Suppressor macrophage treated with lipopolysaccharide for 1 hour (primary cell): ENCODE measurements around the gene CYTH1.
A peak's percentile ranks its signal among the peaks of the same experiment; 100 is the strongest.

Experiments
- DNase-seq, 3 donors: peaks; one replicate each; pipeline ENCODE4 v3.0.0-alpha.2; 2020 to 2022

Gene CYTH1

DNA sequence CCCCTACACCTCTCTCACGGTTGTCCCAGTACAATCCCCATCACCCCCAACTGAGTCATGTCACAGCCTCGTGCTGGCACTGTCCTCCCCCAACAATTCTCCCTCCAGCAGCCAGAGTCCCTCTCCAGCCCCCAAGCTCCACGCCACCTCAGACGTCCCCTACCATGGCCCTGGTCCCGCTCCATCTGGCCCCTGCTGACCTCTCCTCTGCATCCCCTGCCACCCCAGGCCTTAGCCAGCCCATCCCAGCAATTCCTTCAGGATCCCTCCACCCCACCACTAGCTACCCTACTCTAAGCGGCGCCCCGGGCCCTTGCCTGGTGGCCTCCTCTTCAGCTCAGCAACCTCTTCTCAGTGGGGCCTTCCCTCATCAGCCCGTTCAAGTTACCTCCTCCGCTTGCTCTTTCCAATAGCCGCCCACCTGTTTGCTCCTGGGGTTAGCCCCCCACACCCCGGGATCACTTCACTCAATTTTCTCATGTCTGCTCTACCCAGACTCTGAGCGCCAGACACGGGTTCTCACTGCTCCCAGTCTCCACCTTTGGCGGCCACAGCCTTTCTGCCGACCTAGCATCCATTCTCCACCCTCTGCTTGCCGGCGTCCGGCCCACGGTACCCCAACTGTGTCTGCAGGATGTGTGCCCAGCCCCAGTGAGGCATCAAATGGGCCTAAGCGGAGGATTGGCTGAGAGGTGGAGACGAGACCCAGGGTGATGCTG, 112.7 kb downstream of the CYTH1 start:
- no peak for DNase-seq

GRCh38 chr17:78668847-78669246, 113.2 kb downstream of the CYTH1 start:
- DNase-seq = no peak

- DNase-seq = no peak
Measured at GRCh38 chr17:78667741-78668640, 114.1 kb downstream of the CYTH1 start.

DNA sequence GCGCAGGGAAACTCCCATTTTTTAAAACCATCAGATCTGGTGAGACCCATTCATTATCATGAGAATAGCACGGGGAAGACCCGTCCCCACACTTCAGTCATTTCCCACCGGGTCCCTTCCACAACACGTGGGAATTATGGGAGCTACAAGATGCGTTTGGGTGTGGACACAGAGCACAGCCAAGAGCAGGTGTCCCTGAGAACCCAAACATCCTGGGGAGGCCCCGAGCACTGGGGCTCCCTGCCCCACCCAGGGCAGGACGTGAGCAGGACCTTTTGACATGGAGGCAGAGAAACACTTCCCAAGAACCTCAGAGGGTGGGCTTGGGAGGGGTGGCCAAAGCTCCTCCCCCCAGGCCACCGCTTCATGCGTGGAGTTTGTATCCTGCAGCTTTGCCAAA, 115.0 kb downstream of the CYTH1 start:
- no peak for DNase-seq

DNA sequence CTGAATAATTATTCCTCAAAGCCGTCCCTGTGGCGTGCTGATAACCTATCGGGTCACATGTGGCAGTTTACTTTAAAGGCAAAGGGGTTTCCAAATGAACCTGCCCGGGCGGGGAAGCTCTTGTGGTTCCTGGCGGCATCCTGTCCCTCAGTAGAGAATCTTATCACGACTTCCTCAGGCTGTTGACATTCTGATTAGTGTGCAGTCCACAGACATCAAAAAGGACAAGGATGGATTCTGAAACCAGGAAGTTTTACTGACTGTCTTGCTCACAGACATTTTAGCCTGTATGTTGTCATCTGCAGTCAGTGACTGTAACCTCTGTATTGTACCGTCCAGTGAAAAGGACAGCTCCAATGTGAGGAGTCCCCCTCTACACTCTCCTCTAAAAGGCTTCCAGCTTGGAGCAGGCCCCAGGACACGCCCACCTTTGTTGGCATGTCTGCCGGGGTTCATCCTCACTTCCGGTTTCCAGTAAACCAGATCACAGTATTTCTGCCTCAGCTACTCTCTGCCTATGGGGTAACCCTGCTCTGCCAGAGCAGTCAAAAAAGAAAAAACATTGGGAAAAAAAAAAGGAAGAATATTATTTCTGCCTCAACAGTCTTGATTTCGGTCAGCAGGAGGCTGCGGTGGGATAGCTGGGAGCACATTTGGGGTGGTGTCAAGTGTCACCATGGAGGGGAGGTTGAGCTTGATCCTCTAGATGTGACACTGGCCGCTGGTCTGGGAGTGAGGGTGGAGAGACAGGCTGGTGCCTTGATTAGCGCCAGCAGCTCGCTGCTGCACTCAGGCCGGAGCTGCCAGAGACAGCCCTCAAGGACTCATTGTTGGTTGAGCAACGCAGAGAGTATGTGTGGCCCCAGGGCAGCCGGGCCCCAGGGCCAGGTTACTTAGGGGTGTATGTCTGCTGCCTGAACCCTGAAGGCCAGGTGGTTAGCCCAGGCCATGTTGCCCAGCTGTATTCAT, 115.8 kb downstream of the CYTH1 start:
- peak; percentile 72 to 82 (median 76) for DNase-seq

DNA sequence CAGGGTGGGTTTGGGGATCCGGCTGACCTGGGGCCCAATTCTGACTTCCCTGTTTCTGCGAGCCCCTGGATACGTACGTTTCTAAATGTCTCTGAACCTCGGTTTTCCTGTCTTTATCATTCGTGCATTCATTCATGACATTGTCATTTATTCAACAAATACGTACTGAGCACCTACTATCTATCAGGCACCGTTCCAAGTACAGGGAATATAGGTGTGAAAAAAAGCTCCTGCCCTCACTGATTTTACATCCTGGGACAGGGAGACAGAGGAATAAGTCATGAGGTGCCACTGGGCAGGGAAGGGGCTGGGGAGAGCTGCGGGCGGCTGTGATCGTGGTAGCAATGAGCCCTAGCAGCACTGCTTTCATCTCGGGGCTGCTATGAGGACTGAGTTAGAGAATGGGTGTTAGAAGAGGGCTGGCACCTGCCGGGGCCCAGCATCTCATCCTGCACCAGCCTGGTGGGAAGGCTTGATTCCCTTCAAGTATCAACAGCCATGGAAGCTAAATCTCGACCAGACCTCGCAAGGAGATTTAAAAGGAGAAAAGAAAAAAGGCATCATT, 116.6 kb downstream of the CYTH1 start:
- DNase-seq = no peak

DNA sequence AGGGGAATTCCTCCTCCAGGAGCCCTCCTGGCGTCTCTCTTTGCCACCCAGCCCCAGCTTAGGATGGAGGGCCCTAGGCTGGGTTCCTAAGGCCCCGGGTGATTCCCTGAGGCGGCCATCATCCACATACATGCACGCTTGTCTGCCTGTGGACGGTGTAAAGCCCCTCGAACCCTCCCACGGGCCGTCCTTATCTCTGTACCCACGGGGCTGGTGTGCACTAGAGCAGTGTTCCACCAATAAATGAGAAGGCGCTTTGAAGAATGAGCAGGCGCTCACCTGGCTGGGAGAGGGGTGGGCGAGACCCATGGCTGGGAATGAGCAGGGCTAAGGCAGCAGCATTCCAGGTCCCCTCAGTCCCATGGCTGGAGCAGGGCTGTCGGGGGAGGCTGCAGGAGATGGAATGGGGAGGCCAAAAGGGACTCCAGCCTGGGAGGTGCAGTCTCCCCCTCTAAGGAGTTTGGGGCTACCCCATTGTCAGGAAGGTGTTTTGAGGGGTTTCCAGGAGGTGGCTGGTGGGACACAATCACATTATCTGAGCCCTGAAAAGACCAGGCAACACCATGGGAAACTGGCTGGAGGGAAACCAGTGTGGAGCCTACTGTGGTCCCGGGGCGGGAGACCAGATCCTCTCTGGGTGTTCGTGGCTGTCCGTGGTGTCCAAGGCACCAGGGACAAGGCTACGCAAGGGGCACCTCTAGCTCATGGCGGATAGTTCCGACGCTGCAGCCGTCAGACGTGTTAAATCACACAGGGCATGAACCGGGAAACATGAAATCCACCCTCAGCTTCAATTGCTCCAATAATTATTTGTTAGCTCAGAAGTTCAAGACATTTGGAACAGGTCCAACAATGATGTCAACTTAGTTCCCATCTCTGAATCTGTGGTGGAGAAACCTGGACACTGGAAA, 117.3 kb downstream of the CYTH1 start:
- DNase-seq = peak; percentile 40 to 63 (median 58)

GRCh38 chr17:78661093-78661770, 120.8 kb downstream of the CYTH1 start:
- no peak for DNase-seq

DNA sequence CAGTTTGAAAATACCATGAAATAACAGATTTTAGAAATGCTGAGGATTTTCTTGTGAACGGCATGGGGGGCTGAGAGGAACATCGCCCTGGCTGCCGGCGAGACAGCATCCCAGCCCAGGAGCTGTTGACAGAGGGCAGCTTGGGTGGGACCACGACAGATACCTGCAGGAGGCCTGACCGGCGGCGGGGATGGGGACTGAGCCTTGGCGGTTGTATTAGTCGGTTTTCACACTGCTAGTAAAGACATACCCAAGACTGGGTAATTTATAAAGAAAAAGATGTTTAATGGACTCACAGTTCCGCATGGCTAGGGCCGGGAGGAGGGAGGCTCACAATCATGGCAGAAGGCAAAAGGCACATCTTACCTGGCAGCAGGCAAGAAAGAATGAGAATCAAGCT, 122.5 kb downstream of the CYTH1 start:
- DNase-seq = no peak

DNA sequence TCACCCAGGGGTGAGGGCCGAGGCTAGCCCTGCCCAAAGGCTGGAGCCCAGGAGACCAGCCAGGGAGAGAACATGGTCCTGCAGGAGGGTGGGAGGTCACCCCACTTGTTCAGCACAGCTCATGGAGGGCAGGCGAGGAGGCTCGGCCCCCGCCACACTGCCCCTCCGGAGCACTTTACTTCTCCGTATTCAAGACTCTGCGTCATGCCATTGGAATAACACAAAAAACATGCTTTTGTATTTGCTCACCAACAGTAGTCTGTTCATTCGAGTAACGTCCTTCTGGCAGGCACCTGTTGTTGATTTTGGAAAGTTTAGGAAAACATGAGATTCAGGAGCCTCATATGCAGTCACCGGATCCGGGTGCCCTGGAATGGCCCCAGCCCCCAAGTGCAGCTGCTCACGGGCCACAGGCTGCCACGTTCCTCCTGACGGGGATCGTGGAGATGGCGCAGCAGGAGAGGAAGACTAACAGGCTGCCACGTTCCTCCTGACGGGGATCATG, 123.7 kb downstream of the CYTH1 start:
- DNase-seq = no peak

- no peak for DNase-seq
Measured at GRCh38 chr17:78655251-78655940, 126.7 kb downstream of the CYTH1 start.

GRCh38 chr17:78654325-78654724, 127.7 kb downstream of the CYTH1 start:
- no peak for DNase-seq

DNA sequence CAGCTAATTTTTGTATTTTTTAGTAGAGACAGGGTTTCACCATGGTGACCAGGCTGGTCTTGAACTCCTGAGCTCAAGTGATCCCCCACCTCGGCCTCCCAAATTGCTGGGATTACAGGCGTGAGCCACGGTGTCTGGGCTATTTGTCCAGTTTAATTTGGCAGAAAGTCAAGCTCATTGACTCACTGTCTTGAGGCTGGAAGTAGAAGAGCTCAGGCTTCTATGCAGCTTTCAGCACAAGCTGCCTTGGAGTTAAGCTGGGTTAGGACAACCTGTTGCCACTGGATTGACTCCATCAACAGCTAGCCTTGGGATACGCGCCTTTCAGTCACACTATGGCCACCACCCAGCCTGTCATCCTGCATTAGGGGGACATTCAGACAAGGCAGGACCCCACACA, 128.7 kb downstream of the CYTH1 start:
- peak in 2 of 3 donors; percentile 44 to 58 for DNase-seq

GRCh38 chr17:78652913-78653312, 129.2 kb downstream of the CYTH1 start:
- DNase-seq = peak in 2 of 3 donors; percentile 70 to 85

- DNase-seq = no peak
Measured at GRCh38 chr17:78652024-78652423, 130.0 kb downstream of the CYTH1 start.

DNA sequence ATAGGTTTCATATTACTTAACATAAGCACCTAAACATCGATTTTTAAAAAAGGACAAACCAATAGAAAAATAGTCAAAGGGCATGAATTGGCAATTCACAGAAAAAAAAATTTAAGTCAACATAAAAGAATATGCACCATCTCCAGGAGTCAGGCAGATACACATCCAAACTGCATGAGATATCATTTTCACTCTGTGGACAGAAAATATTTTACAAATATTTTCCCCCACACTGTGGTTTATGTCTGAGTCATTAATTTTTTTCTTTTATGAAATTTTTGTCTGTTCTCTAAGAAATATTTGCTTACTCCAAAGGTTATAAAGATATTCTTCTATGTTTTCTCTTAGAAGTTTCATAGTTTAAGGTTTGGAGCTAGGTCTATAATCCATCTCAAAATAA, 130.5 kb downstream of the CYTH1 start:
- DNase-seq = peak in 2 of 3 donors; percentile 40 to 57

DNA sequence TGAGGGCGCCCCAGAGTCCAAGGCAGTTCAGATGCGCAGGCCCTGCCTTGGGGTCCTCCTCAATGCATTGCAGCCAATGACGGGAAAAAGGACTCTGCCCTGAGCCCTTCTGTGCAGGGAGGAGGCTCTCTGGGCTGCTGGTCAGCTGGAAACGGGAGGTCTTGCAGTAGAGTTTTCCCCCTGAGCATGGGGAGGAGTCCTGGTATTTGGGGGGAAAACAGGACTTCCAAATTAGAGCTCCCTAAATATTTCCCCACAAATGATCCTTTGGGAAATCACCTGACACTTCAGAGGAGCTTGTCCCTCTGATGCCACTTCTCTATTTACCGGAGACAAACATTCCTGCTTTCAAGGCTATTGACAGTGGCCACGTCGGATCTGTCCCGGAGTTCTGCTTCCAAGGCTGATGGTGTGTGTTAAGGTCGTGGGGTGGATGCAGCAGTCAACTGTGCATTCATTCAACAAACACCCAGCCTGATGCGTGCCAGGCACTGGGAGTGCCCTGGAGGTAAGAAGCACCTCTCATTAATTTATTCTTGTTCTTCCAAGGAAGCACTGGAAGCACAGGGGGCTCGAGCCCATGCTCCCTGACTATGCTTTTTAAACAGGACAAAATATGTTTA, 131.9 kb downstream of the CYTH1 start:
- no peak for DNase-seq

DNA sequence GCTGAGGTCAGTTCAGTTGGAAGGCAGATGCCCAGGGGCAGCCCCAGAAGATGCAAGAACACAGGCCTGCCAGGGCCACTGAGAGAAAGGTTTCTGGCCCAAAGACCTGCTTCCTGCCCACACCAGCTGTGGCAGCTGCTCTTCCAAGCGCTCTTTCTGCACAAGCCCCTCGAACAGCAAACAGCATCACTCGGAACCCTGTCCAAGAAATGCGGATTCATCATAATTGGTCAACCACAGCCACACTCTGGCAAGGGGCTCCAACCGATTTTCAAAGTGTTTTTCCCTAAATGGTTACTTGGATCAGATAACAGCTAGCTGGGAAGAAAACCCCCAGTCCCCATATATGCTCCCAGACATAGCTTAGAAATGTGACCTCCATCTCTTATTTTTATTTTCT, 133.8 kb downstream of the CYTH1 start:
- no peak for DNase-seq

GRCh38 chr17:78647032-78647431, 135.0 kb downstream of the CYTH1 start:
- peak; percentile 72 to 94 (median 91) for DNase-seq
